Spleen (tissue), 11 donors: ENCODE measurements around the gene PADI4. TPM values are rescaled to one million over a fixed set of nuclear protein-coding genes. Genes with fewer than 3 reads are reported as not detected.
A peak's percentile ranks its signal among the peaks of the same experiment; 100 is the strongest.

Source experiments
- DNase-seq: peaks from one replicate; pipeline ENCODE4 v3.0.0-alpha.2; 2020
- H3K27ac ChIP-seq, 8 donors: fragments of 200-600 bp; sonication (generic) in 7 of 8; 1 replicate in 4 of 8; 2 replicates in 4 of 8; pipeline versions ENCODE4 v1.5.0 to v1.8.0; 2016 to 2021; ENCODE audit warnings: inconsistent platforms in 4 of 8, mild to moderate bottlenecking in 4 of 8, moderate library complexity in 1 of 8
- H3K27me3 ChIP-seq, 7 donors: fragments of 200-600 bp; sonication (generic) in 6 of 7; replicated peaks in 1 of 7; 1 replicate in 4 of 7; 2 replicates in 3 of 7; pipeline versions ENCODE4 v1.5.0 to v1.8.0; 2016 to 2021; ENCODE audit warnings: inconsistent platforms in 3 of 7, mild to moderate bottlenecking in 1 of 7
- H3K36me3 ChIP-seq, 6 donors: fragments of 200-600 bp; sonication (generic) in 5 of 6; 1 replicate in 4 of 6; 2 replicates in 2 of 6; pipeline versions ENCODE4 v1.5.0 to v1.8.0; 2016 to 2021; ENCODE audit warnings: inconsistent platforms in 2 of 6
- H3K4me1 ChIP-seq, 6 donors: fragments of 200-600 bp; sonication (generic) in 5 of 6; 1 replicate in 3 of 6; 2 replicates in 3 of 6; pipeline versions ENCODE4 v1.5.0 to v1.8.0; 2016 to 2021; ENCODE audit warnings: inconsistent platforms in 3 of 6
- H3K4me3 ChIP-seq, 8 donors: fragments of 200-600 bp; sonication (generic) in 7 of 8; 1 replicate in 4 of 8; 2 replicates in 4 of 8; pipeline versions ENCODE4 v1.5.0 to v1.8.0; 2016 to 2021; ENCODE audit warnings: inconsistent platforms in 4 of 8, mild to moderate bottlenecking in 4 of 8, moderate library complexity in 2 of 8
- H3K9me3 ChIP-seq, 8 donors: fragments of 200-600 bp; sonication (generic) in 7 of 8; 1 replicate in 4 of 8; 2 replicates in 4 of 8; pipeline versions ENCODE4 v1.5.0 to v1.8.0; 2016 to 2021; ENCODE audit warnings: inconsistent platforms in 4 of 8
- CTCF ChIP-seq, 11 experiments: fragments of 200-600 bp in 7 of 11; fragments of 450-650 bp in 4 of 11; sonication (generic) in 4 of 11; IDR thresholded peaks in 8 of 11; conservative IDR thresholded peaks in 3 of 11; 1 replicate in 7 of 11; 2 replicates in 4 of 11; pipeline versions ENCODE4 v1.4.0 to v1.8.0; 2016 to 2021; ENCODE audit warnings: antibody characterized with exemption in 11 of 11, inconsistent platforms in 4 of 11, mild to moderate bottlenecking in 1 of 11
- POLR2A ChIP-seq, 3 donors: fragments of 450-650 bp; IDR thresholded peaks; one replicate each; pipeline ENCODE4 v1.5.1; 2017; ENCODE audit warnings: antibody characterized with exemption in 3 of 3, mild to moderate bottlenecking in 1 of 3
- POLR2AphosphoS5 ChIP-seq, 3 donors: sonication (generic); formaldehyde crosslinking; IDR thresholded peaks; one replicate each; pipeline ENCODE4 v1.5.1; 2017; ENCODE audit warnings: antibody characterized with exemption in 3 of 3
- WGBS, 5 donors: extraction: QIAGEN DNeasy Blood & Tissue Kit in 3 of 5; methylation state at CpG; one replicate each; pipeline versions ENCODE4 v1.1.5 to v1.1.7; 2013 to 2018; 5-methylcytosine and 5-hydroxymethylcytosine counted together
- intact Hi-C: fragments of 100-400 bp; cut with DNase I; formaldehyde crosslinking; loops from one replicate; pipeline ENCODE4 v1.15.0; 2023; ENCODE audit warnings: low total_unique reads
- polyA plus RNA-seq, 3 donors: library from polyadenylated mRNA; stranded (reverse); fragments of 200-250 nt; gene quantifications; one replicate each; pipeline ENCODE4 v1.2.1, GENCODE V29; 2013
- total RNA-seq, 7 donors: library from RNA; depleted of rRNA in 3 of 7; stranded (reverse); fragments of >200 nt in 3 of 7; fragmentation: NEBNext Ultra II Directional in 4 of 7; extraction: Animal tissue kit (Norgen Biotek cat#: 25700) in 4 of 7; gene quantifications; one replicate each; pipeline versions ENCODE4 v1.1.0 to v1.2.1, GENCODE V29; 2016 to 2021
- donor health status: healthy with polysubstance abuse.
- donor health status: DM: no; HTN: no; CAD: no; lungs with moderate emphysema.
- donor health status: DM: no; HTN: no; CAD: no.
- donor health status: Bipolar disorder and iron deficiency.
- donor health status: healthy.
- donor health status: DM: no; HTN: no; CAD: no.
- donor health status: DM: yes; HTN: yes; CAD: no.

Gene PADI4
- total and polyA plus RNA-seq, 10 donors, result 5.1 to 122 (median 19.8) TPM

GRCh38 chr1:17289721-17290120, 18.3 kb upstream of the PADI4 start:
- WGBS, 5 donors, result 49 to 72% (median 61%) methylated on average over 2 of the region's 2 CpGs
- H3K27ac ChIP-seq, result no peak overlapping the region
- TF ChIP-seq POLR2AphosphoS5 (IDR thresholded peaks at IDR 0.05) (no peak), CTCF (IDR thresholded peaks at IDR 0.05 in 8 of 11, conservative IDR thresholded peaks at IDR 0.05 in 3 of 11) (no peak), POLR2A (IDR thresholded peaks at IDR 0.05) (no peak)

GRCh38 chr1:17290553-17290952, 17.4 kb upstream of the PADI4 start:
- Histone ChIP-seq H3K9me3 (no peaks in the 10 kb centered on the region), H3K36me3 (no peaks in the 10 kb centered on the region), H3K27ac (no peak overlapping the region), H3K4me1 (peaks cover 0 to 20% (median 0%) of the 10 kb centered on the region in 6 donors), H3K27me3 (peaks cover 0 to 55% (median 0%) of the 10 kb centered on the region in 7 donors), H3K4me3 (no peak overlapping the region)
- no peak for DNase-seq
- TF ChIP-seq POLR2AphosphoS5 (IDR thresholded peaks at IDR 0.05) (no peak), POLR2A (IDR thresholded peaks at IDR 0.05) (no peak), CTCF (IDR thresholded peaks at IDR 0.05 in 8 of 11, conservative IDR thresholded peaks at IDR 0.05 in 3 of 11) (no peak)
- intact Hi-C loops, result no loop called here
- WGBS, 5 donors, result 85 to 98% (median 92%) methylated on average over 3 of the region's 3 CpGs

More at GRCh38 chr1:17289721-17290120, 18.3 kb upstream of the PADI4 start:
- Histone ChIP-seq H3K4me3 (no peak overlapping the region), H3K36me3 (no peaks in the 10 kb centered on the region), H3K4me1 (peaks cover 0 to 20% (median 0%) of the 10 kb centered on the region in 6 donors), H3K27me3 (peaks cover 0 to 58% (median 0%) of the 10 kb centered on the region in 7 donors), H3K9me3 (no peaks in the 10 kb centered on the region)
- peak; percentile 1 for DNase-seq
- intact Hi-C loops, result no loop called here

GRCh38 chr1:17292299-17293160, 15.5 kb upstream of the PADI4 start:
- H3K36me3 ChIP-seq, result no peaks in the 10 kb centered on the region
- no peak overlapping the region for H3K27ac ChIP-seq
- 55 to 64% (median 57%) methylated on average over 7 of the region's 7 CpGs for WGBS, 5 donors
- intact Hi-C loops, result no loop called here
- no peak for DNase-seq
- no peak overlapping the region for H3K4me3 ChIP-seq
- peaks cover 0 to 56% (median 0%) of the 10 kb centered on the region in 7 donors for H3K27me3 ChIP-seq
- H3K4me1 ChIP-seq, result peaks cover 0 to 4% (median 0%) of the 10 kb centered on the region in 6 donors
- TF ChIP-seq POLR2AphosphoS5 (IDR thresholded peaks at IDR 0.05) (no peak), POLR2A (IDR thresholded peaks at IDR 0.05) (no peak), CTCF (IDR thresholded peaks at IDR 0.05 in 8 of 11, conservative IDR thresholded peaks at IDR 0.05 in 3 of 11) (no peak)
- no peaks in the 10 kb centered on the region for H3K9me3 ChIP-seq

GRCh38 chr1:17293681-17294425, 14.1 kb upstream of the PADI4 start:
- Histone ChIP-seq H3K27me3 (peaks cover 0 to 49% (median 0%) of the 10 kb centered on the region in 7 donors), H3K9me3 (peaks cover 0 to 1% (median 0%) of the 10 kb centered on the region in 8 donors), H3K36me3 (no peaks in the 10 kb centered on the region), H3K4me1 (no peaks in the 10 kb centered on the region), H3K4me3 (no peak overlapping the region), H3K27ac (no peak overlapping the region)
- intact Hi-C loops, result no loop called here
- WGBS, 5 donors, result 38 to 55% (median 46%) methylated on average over 14 of the region's 14 CpGs
- no peak for TF ChIP-seq POLR2AphosphoS5 (IDR thresholded peaks at IDR 0.05)
- no peak for TF ChIP-seq CTCF (IDR thresholded peaks at IDR 0.05 in 8 of 11, conservative IDR thresholded peaks at IDR 0.05 in 3 of 11)
- TF ChIP-seq POLR2A (IDR thresholded peaks at IDR 0.05), result no peak
- peak; percentile 27 for DNase-seq
